Muscle layer of colon (tissue), 2 donors: ENCODE measurements around the gene NQO2.
"Not testable (repeated sequence)": the region's sequence is repeated elsewhere in the genome, so short reads cannot be mapped to it uniquely, and the experiment has no call there.

Source experiments
- H3K27ac ChIP-seq: one replicate; pipeline ENCODE4 v1.7.0; 2013; ENCODE audit warnings: low read depth, mild to moderate bottlenecking, low read length, moderate library complexity
- H3K27me3 ChIP-seq, 2 donors: one replicate each; pipeline ENCODE4 v1.7.0; 2013; ENCODE audit warnings: low read length in 2 of 2, mild to moderate bottlenecking in 2 of 2; ENCODE audit not compliant: insufficient read depth in 2 of 2, control insufficient read depth in 1 of 2
- H3K36me3 ChIP-seq: one replicate; pipeline ENCODE4 v1.7.0; 2013; ENCODE audit warnings: mild to moderate bottlenecking, low read length; ENCODE audit not compliant: insufficient read depth
- H3K4me1 ChIP-seq: one replicate; pipeline ENCODE4 v1.7.0; 2013; ENCODE audit warnings: mild to moderate bottlenecking, low read length; ENCODE audit not compliant: insufficient read depth
- H3K4me3 ChIP-seq, 2 donors: one replicate each; pipeline ENCODE4 v1.7.0; 2013; ENCODE audit warnings: low read length in 2 of 2, low read depth in 1 of 2, mild to moderate bottlenecking in 1 of 2, moderate library complexity in 1 of 2
- H3K9ac ChIP-seq: one replicate; pipeline ENCODE4 v1.7.0; 2013; ENCODE audit warnings: low read length
- H3K9me3 ChIP-seq: one replicate; pipeline ENCODE4 v1.7.0; 2013; ENCODE audit warnings: mild to moderate bottlenecking, low read length
- donor health status: abdominal sarcoma.
- donor health status: Adenocarcinoma of cecum.

The NQO2 gene

GRCh38 chr6:2992330-2992979, 7.2 kb upstream of the NQO2 start:
- Histone ChIP-seq H3K4me3 (no peak overlapping the region), H3K27me3 (no peaks in the 10 kb centered on the region), H3K36me3 (no peaks in the 10 kb centered on the region), H3K4me1 (peaks cover 9% of the 10 kb centered on the region), H3K9ac (no peak overlapping the region), H3K9me3 (no peaks in the 10 kb centered on the region), H3K27ac (no peak overlapping the region)

- no peak overlapping the region for H3K9ac ChIP-seq
- H3K27ac ChIP-seq = no peak overlapping the region
- peaks cover 4% of the 10 kb centered on the region for H3K4me1 ChIP-seq
- H3K4me3 ChIP-seq = no peak overlapping the region
- H3K36me3 ChIP-seq = no peaks in the 10 kb centered on the region
- H3K27me3 ChIP-seq = no peaks in the 10 kb centered on the region
- H3K9me3 ChIP-seq = no peaks in the 10 kb centered on the region
Observed at GRCh38 chr6:2993755-2994317, 5.9 kb upstream of the NQO2 start.

- H3K9me3 ChIP-seq, H3K27me3 ChIP-seq, H3K36me3 ChIP-seq: not testable (repeated sequence)
- peak overlapping the region; percentile 81 for H3K27ac ChIP-seq
- peak overlapping the region; percentile 45 to 64 for H3K4me3 ChIP-seq
- peaks cover 14% of the 10 kb centered on the region for H3K4me1 ChIP-seq
- H3K9ac ChIP-seq = peak overlapping the region; percentile 76
Observed at GRCh38 chr6:2998249-2998997, 1.3 kb upstream of the NQO2 start.

- H3K27ac ChIP-seq = peak overlapping the region; percentile 81
- no peaks in the 10 kb centered on the region for H3K9me3 ChIP-seq
- H3K4me1 ChIP-seq = peaks cover 14% of the 10 kb centered on the region
- H3K36me3 ChIP-seq = peaks cover 1% of the 10 kb centered on the region
- H3K4me3 ChIP-seq = peak overlapping the region; percentile 64 to 71
- peak overlapping the region; percentile 76 for H3K9ac ChIP-seq
- no peaks in the 10 kb centered on the region for H3K27me3 ChIP-seq
Observed at GRCh38 chr6:2998998-2999617, 586 bp upstream of the NQO2 start.

- Histone ChIP-seq H3K9me3 (no peaks in the 10 kb centered on the region), H3K27ac (no peak overlapping the region), H3K36me3 (peaks cover 22% of the 10 kb centered on the region)
Observed at GRCh38 chr6:3001146-3001772, 1.6 kb downstream of the NQO2 start.

GRCh38 chr6:3001773-3002293, 2.1 kb downstream of the NQO2 start:
- no peak overlapping the region for H3K4me3 ChIP-seq
- H3K27me3 ChIP-seq = no peaks in the 10 kb centered on the region
- H3K9ac ChIP-seq = no peak overlapping the region
- H3K9me3 ChIP-seq = no peaks in the 10 kb centered on the region
- H3K36me3 ChIP-seq = peaks cover 28% of the 10 kb centered on the region
- H3K27ac ChIP-seq = no peak overlapping the region
- H3K4me1 ChIP-seq = peaks cover 14% of the 10 kb centered on the region

More at GRCh38 chr6:3001146-3001772, 1.6 kb downstream of the NQO2 start:
- Histone ChIP-seq H3K9ac (no peak overlapping the region), H3K4me3 (no peak overlapping the region), H3K4me1 (peaks cover 14% of the 10 kb centered on the region), H3K27me3 (no peaks in the 10 kb centered on the region)

GRCh38 chr6:3003226-3003625, 3.5 kb downstream of the NQO2 start:
- H3K4me3 ChIP-seq, H3K27me3 ChIP-seq, H3K9ac ChIP-seq, H3K9me3 ChIP-seq, H3K27ac ChIP-seq: not testable (repeated sequence)
- Histone ChIP-seq H3K36me3 (peaks cover 39% of the 10 kb centered on the region), H3K4me1 (peaks cover 14% of the 10 kb centered on the region)

GRCh38 chr6:3005077-3005476, 5.4 kb downstream of the NQO2 start:
- Histone ChIP-seq H3K36me3 (peaks cover 45% of the 10 kb centered on the region), H3K9ac (no peak overlapping the region), H3K27ac (no peak overlapping the region), H3K27me3 (no peaks in the 10 kb centered on the region), H3K4me1 (peaks cover 6% of the 10 kb centered on the region), H3K9me3 (no peaks in the 10 kb centered on the region), H3K4me3 (no peak overlapping the region)

- Histone ChIP-seq H3K36me3 (peaks cover 51% of the 10 kb centered on the region), H3K9me3 (no peaks in the 10 kb centered on the region), H3K4me1 (peaks cover 6% of the 10 kb centered on the region), H3K9ac (no peak overlapping the region), H3K27ac (no peak overlapping the region), H3K4me3 (no peak overlapping the region), H3K27me3 (no peaks in the 10 kb centered on the region)
Observed at GRCh38 chr6:3005874-3006273, 6.2 kb downstream of the NQO2 start.

GRCh38 chr6:3006476-3006875, 6.8 kb downstream of the NQO2 start:
- Histone ChIP-seq H3K36me3 (peaks cover 51% of the 10 kb centered on the region), H3K4me1 (peaks cover 6% of the 10 kb centered on the region), H3K27ac (no peak overlapping the region), H3K9ac (no peak overlapping the region), H3K27me3 (no peaks in the 10 kb centered on the region), H3K4me3 (no peak overlapping the region), H3K9me3 (no peaks in the 10 kb centered on the region)

GRCh38 chr6:3007571-3007970, 7.9 kb downstream of the NQO2 start:
- Histone ChIP-seq H3K9ac (no peak overlapping the region), H3K9me3 (no peaks in the 10 kb centered on the region), H3K27ac (no peak overlapping the region), H3K36me3 (peaks cover 61% of the 10 kb centered on the region), H3K4me1 (no peaks in the 10 kb centered on the region), H3K27me3 (no peaks in the 10 kb centered on the region), H3K4me3 (no peak overlapping the region)
